Endothelial cell (in vitro differentiated cells): ENCODE results near the gene ALKBH5. TPM values are rescaled to one million over a fixed set of nuclear protein-coding genes. Genes with fewer than 3 reads are reported as not detected.

Source experiments
- DNase-seq: peaks from one replicate; pipeline ENCODE4 v3.0.0; 2021; ENCODE audit warnings: low spot score
- H3K27ac Mint-ChIP-seq: one replicate; pipeline ENCODE4 v1.8.0; 2021; ENCODE audit warnings: mixed read lengths, inconsistent platforms; ENCODE audit not compliant: unreplicated experiment
- H3K27me3 Mint-ChIP-seq: one replicate; pipeline ENCODE4 v1.8.0; 2021; ENCODE audit warnings: mild to moderate bottlenecking, moderate library complexity, mixed read lengths, inconsistent platforms; ENCODE audit not compliant: unreplicated experiment
- H3K36me3 Mint-ChIP-seq: one replicate; pipeline ENCODE4 v1.8.0; 2021; ENCODE audit warnings: mild to moderate bottlenecking, low read depth, mixed read lengths, inconsistent platforms; ENCODE audit not compliant: unreplicated experiment
- H3K4me1 Mint-ChIP-seq: one replicate; pipeline ENCODE4 v1.8.0; 2021; ENCODE audit warnings: mild to moderate bottlenecking, mixed read lengths, inconsistent platforms; ENCODE audit not compliant: unreplicated experiment
- H3K4me3 Mint-ChIP-seq: one replicate; pipeline ENCODE4 v1.8.0; 2021; ENCODE audit warnings: mild to moderate bottlenecking, mixed read lengths, inconsistent platforms; ENCODE audit not compliant: unreplicated experiment
- H3K9me3 Mint-ChIP-seq: one replicate; pipeline ENCODE4 v1.8.0; 2021; ENCODE audit warnings: mixed read lengths, inconsistent platforms; ENCODE audit not compliant: unreplicated experiment
- CTCF ChIP-seq: fragments of 200-600 bp; sonication (generic); IDR thresholded peaks from one replicate; pipeline ENCODE4 v1.5.0; 2021; ENCODE audit warnings: antibody characterized with exemption; ENCODE audit not compliant: unreplicated experiment
- long read RNA-seq: library from polyadenylated mRNA; unstranded; transcript quantifications from one replicate; pipeline ENCODE4 v2.0.0, GENCODE V29; 2020; ENCODE audit not compliant: unreplicated experiment
- total RNA-seq: library from RNA; stranded (reverse); fragmentation: NEBNext Ultra II Directional; extraction: Animal tissue kit (Norgen Biotek cat#: 25700); gene quantifications from one replicate; pipeline ENCODE4 v1.2.1, GENCODE V29; 2021; ENCODE audit not compliant: unreplicated experiment

Gene ALKBH5
- total RNA-seq, result 55.3 TPM
- long read RNA-seq, transcript ALKBH5-201 (4 exons, 2,748 nt), result major isoform, 18 of 18 reads
- long read RNA-seq, partial matches to known transcripts, result 0 of 18 reads
- long read RNA-seq, other reads (novel, unspliced or antisense), result 0 of 18 reads

GRCh38 chr17:18183334-18184142, at the start of gene ALKBH5:
ALKBH5 (plus strand) TSS chr17:18183828; CDS start chr17:18184244, 416 bp downstream.
- peaks cover 7% of the 10 kb centered on the region for H3K27me3 Mint-ChIP-seq
- peak; percentile 58 for TF ChIP-seq CTCF
- DNase-seq, result peak; percentile 97
- H3K36me3 Mint-ChIP-seq, result peaks cover 8% of the 10 kb centered on the region
- no peaks in the 10 kb centered on the region for H3K9me3 Mint-ChIP-seq
- peaks cover 43% of the 10 kb centered on the region for H3K4me1 Mint-ChIP-seq
- H3K4me3 Mint-ChIP-seq, result peak within 1 kb of the TSS; percentile 93
- peak within 1 kb of the TSS; percentile 94 for H3K27ac Mint-ChIP-seq

- no peak for DNase-seq
- Mint-ChIP-seq H3K27ac (no peak overlapping the region), H3K4me1 (peaks cover 6% of the 10 kb centered on the region), H3K27me3 (peaks cover 8% of the 10 kb centered on the region), H3K9me3 (no peaks in the 10 kb centered on the region), H3K4me3 (no peak overlapping the region), H3K36me3 (no peaks in the 10 kb centered on the region)
- no peak for TF ChIP-seq CTCF
These were observed 47.3 kb upstream of the ALKBH5 start for GRCh38 chr17:18136357-18136756.

- H3K4me3 Mint-ChIP-seq, result no peak overlapping the region
These were observed 45.4 kb upstream of the ALKBH5 start for GRCh38 chr17:18138065-18138749.

GRCh38 chr17:18139092-18139491, 44.5 kb upstream of the ALKBH5 start:
- no peak for TF ChIP-seq CTCF
- no peak overlapping the region for H3K27ac Mint-ChIP-seq

More at GRCh38 chr17:18138065-18138749, 45.4 kb upstream of the ALKBH5 start:
- Mint-ChIP-seq H3K9me3 (no peaks in the 10 kb centered on the region), H3K36me3 (no peaks in the 10 kb centered on the region), H3K4me1 (peaks cover 6% of the 10 kb centered on the region), H3K27me3 (peaks cover 8% of the 10 kb centered on the region), H3K27ac (no peak overlapping the region)
- no peak for TF ChIP-seq CTCF
- DNase-seq, result no peak

More at GRCh38 chr17:18139092-18139491, 44.5 kb upstream of the ALKBH5 start:
- H3K27me3 Mint-ChIP-seq, result peaks cover 8% of the 10 kb centered on the region
- H3K9me3 Mint-ChIP-seq, result no peaks in the 10 kb centered on the region
- H3K4me3 Mint-ChIP-seq, result no peak overlapping the region
- H3K36me3 Mint-ChIP-seq, result no peaks in the 10 kb centered on the region
- DNase-seq, result no peak
- H3K4me1 Mint-ChIP-seq, result peaks cover 6% of the 10 kb centered on the region
